ENCODE measurements around the gene ZNF142. TPM values are rescaled to one million over a fixed set of nuclear protein-coding genes. Genes with fewer than 3 reads are reported as not detected.

The ZNF142 gene
- total and polyA plus RNA-seq, 2 of the 8 experiments (the other 6 are each of a cell fraction or from before 2014, with no cell fraction given): 9.4 to 32.5 TPM

DNA sequence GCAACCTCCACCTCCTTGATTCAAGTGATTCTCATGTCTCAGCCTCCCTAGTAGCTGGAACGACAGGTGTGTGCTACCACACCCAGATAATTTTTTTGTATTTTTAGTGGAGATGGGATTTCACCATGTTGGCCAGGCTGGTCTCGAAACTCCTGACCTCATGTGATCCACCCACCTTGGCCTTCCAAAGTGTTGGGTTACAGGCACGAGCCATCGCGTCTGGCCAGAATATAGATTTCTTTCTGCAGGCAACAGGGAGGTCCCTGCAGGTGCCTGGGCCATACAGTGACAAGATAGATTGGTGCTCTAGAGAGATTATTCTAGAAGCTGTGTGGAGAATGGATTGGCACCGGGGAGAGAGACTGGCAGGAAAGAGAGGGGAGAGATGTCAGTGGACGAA, 38.4 kb downstream of the ZNF142 start:
- H2BK5ac ChIP-seq (ENCODE audit: low read depth, low read length): no peak overlapping the region
- POLR2A ChIA-PET (ENCODE audit: partially characterized antibody): interaction anchor here (0.8 kb wide), 1 partner anchor 17 kb away, joined by 5 read pairs; no protein-coding TSS in a partner anchor
- H3K9me3 ChIP-seq (ENCODE audit: insufficient read depth in 2 of 2, low read depth in 1 of 2, low read length in 1 of 2): no peaks in the 10 kb centered on the region
- H2AK5ac ChIP-seq (ENCODE audit: low read depth, low read length): no peak overlapping the region
- H3K79me1 ChIP-seq (ENCODE audit: low read depth, low read length): no peaks in the 10 kb centered on the region
- H4K8ac ChIP-seq (ENCODE audit: extremely low read depth, insufficient read depth, low read length): no peak overlapping the region
- no peak for DNase-seq (ENCODE audit: low read depth in 1 of 2, low spot score in 2 of 2)
- FAIRE-seq: no peak
- no peak overlapping the region for H2BK15ac ChIP-seq (ENCODE audit: low read length)
- no peak overlapping the region for H3K4ac ChIP-seq (replicated peaks; ENCODE audit: insufficient read length, low read depth, low read length)
- H3K9ac ChIP-seq (replicated peaks in 1 of 4; ENCODE audit: extremely low read depth in 1 of 4, low read depth in 3 of 4, low read length in 3 of 4): no peak overlapping the region
- H2BK12ac ChIP-seq (ENCODE audit: low read depth, low read length): no peak overlapping the region
- H2BK20ac ChIP-seq (ENCODE audit: low read length): no peak overlapping the region
- no peaks in the 10 kb centered on the region for H3K27me3 ChIP-seq (replicated peaks in 1 of 4; ENCODE audit: control insufficient read depth in 3 of 4, extremely low read depth in 1 of 4, insufficient read depth in 3 of 4, low read length in 3 of 4)
- no peak overlapping the region for H3K4me2 ChIP-seq (ENCODE audit: insufficient read depth in 1 of 2, low read depth in 2 of 2, low read length in 2 of 2)
- no peak overlapping the region for H3K4me3 ChIP-seq (ENCODE audit: extremely low read depth in 1 of 4, insufficient read depth in 2 of 4, low read depth in 3 of 4, low read length in 4 of 4)
- 76% methylated on average over 7 of the region's 7 CpGs; no CpG with 5 or more reads in 1 of the 2 experiments for WGBS, 2 experiments (ENCODE audit: extremely low coverage in 1 of 2, insufficient coverage in 1 of 2, insufficient read length in 1 of 2, insufficient replicate concordance in 2 of 2, low coverage in 1 of 2, low lambda C conversion rate in 2 of 2, missing lambda C conversion rate in 1 of 2)
- no peak overlapping the region for H2BK120ac ChIP-seq (replicated peaks; ENCODE audit: low read depth, low read length)
- H2AFZ ChIP-seq (ENCODE audit: low read length): no peak overlapping the region
- H4K5ac ChIP-seq (ENCODE audit: insufficient read length, low read depth, low read length): no peak overlapping the region
- H3K36me3 ChIP-seq (ENCODE audit: control insufficient read depth in 2 of 4, insufficient read depth in 4 of 4, low read length in 3 of 4): no peaks in the 10 kb centered on the region
- CTCF ChIA-PET (ENCODE audit: partially characterized antibody): interaction anchor here (0.9 to 1.2 kb wide), 3 partner anchors 9 to 38 kb away, joined by 3 to 6 read pairs (median 3); partner anchors contain the start of genes BCS1L and ZNF142
- H3K18ac ChIP-seq (ENCODE audit: extremely low read depth, low read length): no peak overlapping the region
- no peaks in the 10 kb centered on the region; a peak in 1 of 7 replicates for H3K4me1 ChIP-seq (replicated peaks in 1 of 4; ENCODE audit: control insufficient read depth in 3 of 4, insufficient read depth in 4 of 4, low read length in 3 of 4)
- no peak overlapping the region for H4K91ac ChIP-seq (replicated peaks; ENCODE audit: insufficient read length, low read length)
- H3K14ac ChIP-seq (ENCODE audit: insufficient read length): no peak overlapping the region
- H3K23ac ChIP-seq (ENCODE audit: insufficient read length): no peak overlapping the region
- H3K56ac ChIP-seq (replicated peaks; ENCODE audit: insufficient read length, low read depth, low read length): no peak overlapping the region
- H4K20me1 ChIP-seq (replicated peaks in 1 of 2; ENCODE audit: control insufficient read depth in 1 of 2, insufficient read depth in 2 of 2, low read length in 2 of 2): no peaks in the 10 kb centered on the region
- no peak overlapping the region for H3K27ac ChIP-seq (ENCODE audit: low read depth, low read length)
- no peaks in the 10 kb centered on the region for H3K23me2 ChIP-seq (ENCODE audit: low read depth, low read length)
- no peaks in the 10 kb centered on the region for H3K79me2 ChIP-seq (ENCODE audit: control insufficient read depth in 1 of 2, insufficient read depth in 2 of 2, low read length in 2 of 2)
- TF ChIP-seq FOSL1 (IDR thresholded peaks at IDR 0.05; ENCODE audit: insufficient read depth, low read depth, low read length) (no peak), JUND (IDR thresholded peaks at IDR 0.05; ENCODE audit: low read length) (no peak), ZNF274 (IDR thresholded peaks at IDR 0.05; ENCODE audit: borderline replicate concordance, extremely low read depth, low read length) (no peak), TCF12 (IDR thresholded peaks at IDR 0.05; ENCODE audit: low read depth, low read length) (no peak), RNF2 (IDR thresholded peaks at IDR 0.05; ENCODE audit: borderline replicate concordance, low read depth, low read length, missing control alignments, poor library complexity, severe bottlenecking) (no peak), ASH2L (IDR thresholded peaks at IDR 0.05; ENCODE audit: low read length) (no peak), EP300 (IDR thresholded peaks at IDR 0.05; ENCODE audit: borderline replicate concordance in 1 of 2, low read depth in 2 of 2, low read length in 2 of 2) (no peak), POU5F1 (IDR thresholded peaks at IDR 0.05; ENCODE audit: low read depth, low read length) (no peak), POLR2AphosphoS5 (IDR thresholded peaks at IDR 0.05; ENCODE audit: low read depth, low read length) (no peak)
- TF ChIP-seq, protein P1, sequence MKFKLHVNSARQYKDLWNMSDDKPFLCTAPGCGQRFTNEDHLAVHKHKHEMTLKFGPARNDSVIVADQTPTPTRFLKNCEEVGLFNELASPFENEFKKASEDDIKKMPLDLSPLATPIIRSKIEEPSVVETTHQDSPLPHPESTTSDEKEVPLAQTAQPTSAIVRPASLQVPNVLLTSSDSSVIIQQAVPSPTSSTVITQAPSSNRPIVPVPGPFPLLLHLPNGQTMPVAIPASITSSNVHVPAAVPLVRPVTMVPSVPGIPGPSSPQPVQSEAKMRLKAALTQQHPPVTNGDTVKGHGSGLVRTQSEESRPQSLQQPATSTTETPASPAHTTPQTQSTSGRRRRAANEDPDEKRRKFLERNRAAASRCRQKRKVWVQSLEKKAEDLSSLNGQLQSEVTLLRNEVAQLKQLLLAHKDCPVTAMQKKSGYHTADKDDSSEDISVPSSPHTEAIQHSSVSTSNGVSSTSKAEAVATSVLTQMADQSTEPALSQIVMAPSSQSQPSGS (IDR thresholded peaks at IDR 0.05; ENCODE audit: low read length): no peak
- TF ChIP-seq, protein P2, sequence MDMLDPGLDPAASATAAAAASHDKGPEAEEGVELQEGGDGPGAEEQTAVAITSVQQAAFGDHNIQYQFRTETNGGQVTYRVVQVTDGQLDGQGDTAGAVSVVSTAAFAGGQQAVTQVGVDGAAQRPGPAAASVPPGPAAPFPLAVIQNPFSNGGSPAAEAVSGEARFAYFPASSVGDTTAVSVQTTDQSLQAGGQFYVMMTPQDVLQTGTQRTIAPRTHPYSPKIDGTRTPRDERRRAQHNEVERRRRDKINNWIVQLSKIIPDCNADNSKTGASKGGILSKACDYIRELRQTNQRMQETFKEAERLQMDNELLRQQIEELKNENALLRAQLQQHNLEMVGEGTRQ (IDR thresholded peaks at IDR 0.05; ENCODE audit: low read length): no peak

Measured in H1 (cell line).